H1 (cell line): ENCODE measurements around the gene PDE1C. TPM values are rescaled to one million over a fixed set of nuclear protein-coding genes. Genes with fewer than 3 reads are reported as not detected.

Experiments used
- CTCF ChIA-PET: fragments of 300-600 bp; sonication (Branson Sonifier 250); formaldehyde crosslinking; loops from one replicate; lab custom pipeline; 2021; ENCODE audit not compliant: partially characterized antibody; lab: Charles Lee
- POLR2A ChIA-PET: fragments of 300-600 bp; sonication (Branson Sonifier 250); formaldehyde crosslinking; loops from one replicate; lab custom pipeline; 2021; ENCODE audit warnings: inconsistent platforms; ENCODE audit not compliant: partially characterized antibody; lab: Charles Lee
- DNase-seq, 2 experiments: peaks; one replicate each; pipeline versions ENCODE4 v3.0.0 to v3.0.0-alpha.2; 2010 to 2022; ENCODE audit warnings: low spot score in 2 of 2, low read depth in 1 of 2, mixed read lengths in 1 of 2
- FAIRE-seq: peaks from 2 replicates; lab custom pipeline; 2011; peaks lifted over from hg19 to GRCh38; lab: Jason Lieb, UNC
- H2AFZ ChIP-seq: 2 replicates; pipeline ENCODE4 v1.8.1; 2012; ENCODE audit warnings: low read length, inconsistent platforms
- H2AK5ac ChIP-seq: 2 replicates; pipeline ENCODE4 v1.6.1; 2013; ENCODE audit warnings: low read depth, low read length
- H2BK120ac ChIP-seq: replicated peaks from 2 replicates; pipeline ENCODE3; 2013; ENCODE audit warnings: low read depth, low read length, inconsistent platforms
- H2BK12ac ChIP-seq: 2 replicates; pipeline ENCODE4 v1.6.1; 2013; ENCODE audit warnings: low read depth, low read length
- H2BK15ac ChIP-seq: 2 replicates; pipeline ENCODE4 v1.6.1; 2013; ENCODE audit warnings: low read length
- H2BK20ac ChIP-seq: 2 replicates; pipeline ENCODE4 v1.6.1; 2013; ENCODE audit warnings: low read length
- H2BK5ac ChIP-seq: 2 replicates; pipeline ENCODE4 v1.6.1; 2013; ENCODE audit warnings: low read depth, low read length
- H3K14ac ChIP-seq: 2 replicates; pipeline ENCODE4 v1.6.1; 2013; ENCODE audit warnings: inconsistent platforms; ENCODE audit not compliant: insufficient read length
- H3K18ac ChIP-seq: 2 replicates; pipeline ENCODE4 v1.6.1; 2013; ENCODE audit warnings: low read length; ENCODE audit errors: extremely low read depth
- H3K23ac ChIP-seq: 2 replicates; pipeline ENCODE4 v1.6.1; 2013; ENCODE audit warnings: inconsistent platforms; ENCODE audit not compliant: insufficient read length
- H3K23me2 ChIP-seq: 2 replicates; pipeline ENCODE4 v1.6.1; 2013; ENCODE audit warnings: low read depth, low read length
- H3K27ac ChIP-seq: 2 replicates; pipeline ENCODE4 v1.6.1; 2011; ENCODE audit warnings: low read depth, low read length, inconsistent platforms
- H3K27me3 ChIP-seq, 4 experiments: replicated peaks in 1 of 4; 1 replicate in 1 of 4; 2 replicates in 3 of 4; pipeline versions ENCODE4 v1.6.1 to v1.8.1; 2011 to 2013; ENCODE audit warnings: low read length in 3 of 4, mild to moderate bottlenecking in 3 of 4, inconsistent platforms in 2 of 4, mixed read lengths in 2 of 4, moderate library complexity in 1 of 4; ENCODE audit not compliant: control insufficient read depth in 3 of 4, insufficient read depth in 3 of 4; ENCODE audit errors: extremely low read depth in 1 of 4
- H3K36me3 ChIP-seq, 4 experiments: 2 replicates each; pipeline versions ENCODE4 v1.6.1 to v1.8.1; 2011 to 2013; ENCODE audit warnings: mild to moderate bottlenecking in 4 of 4, low read length in 3 of 4, moderate library complexity in 2 of 4, control low read depth in 1 of 4, inconsistent platforms in 1 of 4; ENCODE audit not compliant: insufficient read depth in 4 of 4, control insufficient read depth in 2 of 4
- H3K4ac ChIP-seq: replicated peaks from 2 replicates; pipeline ENCODE3; 2013; ENCODE audit warnings: low read length, low read depth, mixed read lengths, inconsistent platforms; ENCODE audit not compliant: insufficient read length
- H3K4me1 ChIP-seq, 4 experiments: replicated peaks in 1 of 4; 1 replicate in 1 of 4; 2 replicates in 3 of 4; pipeline versions ENCODE4 v1.6.1 to v1.8.1; 2011 to 2013; ENCODE audit warnings: low read length in 3 of 4, inconsistent platforms in 2 of 4, mixed read lengths in 1 of 4; ENCODE audit not compliant: insufficient read depth in 4 of 4, control insufficient read depth in 3 of 4
- H3K4me2 ChIP-seq, 2 experiments: 2 replicates each; pipeline versions ENCODE4 v1.6.1 to v1.8.1; 2011 to 2013; ENCODE audit warnings: low read depth in 2 of 2, low read length in 2 of 2, control low read depth in 1 of 2, inconsistent platforms in 1 of 2, mild to moderate bottlenecking in 1 of 2; ENCODE audit not compliant: insufficient read depth in 1 of 2
- H3K4me3 ChIP-seq, 4 experiments: fragments of 200-600, 300-600 bp in 1 of 4; sonication (generic), shearing (Covaris generic), sonication (Bioruptor Twin) in 1 of 4; 2 replicates each; pipeline versions ENCODE4 v1.5.1 to v1.8.1; 2011 to 2016; ENCODE audit warnings: low read length in 4 of 4, low read depth in 3 of 4, control low read depth in 2 of 4, inconsistent platforms in 2 of 4, mild to moderate bottlenecking in 2 of 4, mixed read lengths in 1 of 4, moderate library complexity in 1 of 4; ENCODE audit not compliant: insufficient read depth in 2 of 4; ENCODE audit errors: extremely low read depth in 1 of 4
- H3K56ac ChIP-seq: replicated peaks from 2 replicates; pipeline ENCODE3; 2013; ENCODE audit warnings: low read depth, mild to moderate bottlenecking, mixed read lengths, low read length, inconsistent platforms; ENCODE audit not compliant: insufficient read length
- H3K79me1 ChIP-seq: 2 replicates; pipeline ENCODE4 v1.6.1; 2013; ENCODE audit warnings: low read depth, low read length, control low read depth
- H3K79me2 ChIP-seq, 2 experiments: 2 replicates each; pipeline versions ENCODE4 v1.6.1 to v1.8.1; 2012 to 2013; ENCODE audit warnings: low read length in 2 of 2, mild to moderate bottlenecking in 2 of 2, inconsistent platforms in 1 of 2; ENCODE audit not compliant: insufficient read depth in 2 of 2, control insufficient read depth in 1 of 2
- H3K9ac ChIP-seq, 4 experiments: replicated peaks in 1 of 4; 1 replicate in 1 of 4; 2 replicates in 3 of 4; pipeline versions ENCODE4 v1.6.1 to v1.8.1; 2011 to 2013; ENCODE audit warnings: low read depth in 3 of 4, low read length in 3 of 4, control low read depth in 2 of 4, mild to moderate bottlenecking in 2 of 4, moderate library complexity in 2 of 4, inconsistent platforms in 1 of 4; ENCODE audit errors: extremely low read depth in 1 of 4
- H3K9me3 ChIP-seq, 2 experiments: 2 replicates each; pipeline versions ENCODE4 v1.6.1 to v1.8.1; 2012 to 2013; ENCODE audit warnings: mild to moderate bottlenecking in 2 of 2, moderate library complexity in 2 of 2, control low read depth in 1 of 2, inconsistent platforms in 1 of 2, low read depth in 1 of 2, low read length in 1 of 2, mixed read lengths in 1 of 2; ENCODE audit not compliant: insufficient read depth in 2 of 2
- H4K20me1 ChIP-seq, 2 experiments: replicated peaks in 1 of 2; 2 replicates each; pipeline versions ENCODE3 to v1.8.1; 2011 to 2013; ENCODE audit warnings: inconsistent platforms in 2 of 2, low read length in 2 of 2, mild to moderate bottlenecking in 1 of 2; ENCODE audit not compliant: insufficient read depth in 2 of 2, control insufficient read depth in 1 of 2
- H4K5ac ChIP-seq: 2 replicates; pipeline ENCODE4 v1.6.1; 2013; ENCODE audit warnings: low read length, low read depth, mixed read lengths, inconsistent platforms; ENCODE audit not compliant: insufficient read length
- H4K8ac ChIP-seq: 2 replicates; pipeline ENCODE4 v1.8.0; 2013; ENCODE audit warnings: mild to moderate bottlenecking, moderate library complexity, low read length, inconsistent platforms; ENCODE audit not compliant: insufficient read depth; ENCODE audit errors: extremely low read depth
- H4K91ac ChIP-seq: replicated peaks from 2 replicates; pipeline ENCODE3; 2013; ENCODE audit warnings: low read length, mixed read lengths, inconsistent platforms; ENCODE audit not compliant: insufficient read length
- CBX8 ChIP-seq: fragments of 300-800, 300-1000 bp; sonication (generic); IDR thresholded peaks from 2 replicates; pipeline ENCODE4 v1.7.1; 2016; ENCODE audit warnings: low read depth, low read length, borderline replicate concordance
- CEBPB ChIP-seq: IDR thresholded peaks from 2 replicates; pipeline ENCODE4 v1.6.1; 2012; ENCODE audit warnings: low read depth, low read length
- SUZ12 ChIP-seq: fragments of 200-600 bp; sonication (generic); IDR thresholded peaks from 2 replicates; pipeline ENCODE4 v1.6.1; 2012; ENCODE audit warnings: mild to moderate bottlenecking, inconsistent platforms, low read length, moderate library complexity, mixed read lengths
- TBP ChIP-seq: IDR thresholded peaks from 2 replicates; pipeline ENCODE4 v1.6.1; 2011; ENCODE audit warnings: low read depth, low read length, improper control_type of control experiment
- WGBS, 2 experiments: shearing (Covaris generic) in 1 of 2; methylation state at CpG; one replicate each; pipeline versions ENCODE4 v1.1.6 to v1.1.7; 2013 to 2015; ENCODE audit warnings: low lambda C conversion rate in 2 of 2, mixed read lengths in 2 of 2, inconsistent platforms in 1 of 2, low coverage in 1 of 2, missing lambda C conversion rate in 1 of 2; ENCODE audit not compliant: insufficient replicate concordance in 2 of 2, insufficient coverage in 1 of 2, insufficient read length in 1 of 2; ENCODE audit errors: extremely low coverage in 1 of 2, missing lambda C conversion rate in 1 of 2; 5-methylcytosine and 5-hydroxymethylcytosine counted together
- polyA plus RNA-seq, 7 experiments: library from polyadenylated mRNA; depleted of rRNA in 3 of 7; stranded (reverse) in 5 of 7; unstranded in 2 of 7; fragments of >200 nt in 5 of 7; fragments of 200-250 nt in 2 of 7; gene quantifications; 1 replicate in 5 of 7; 2 replicates in 1 of 7; 4 replicates in 1 of 7; pipeline versions ENCODE4 v1.2.1 to v1.2.3, GENCODE V29; 2011 to 2013; ENCODE audit warnings: missing spikeins in 2 of 7, mixed read lengths in 2 of 7
- total RNA-seq: library from RNA; stranded (reverse); fragmentation: NEBNext Ultra II Directional; extraction: Animal tissue kit (Norgen Biotek cat#: 25700); gene quantifications from 2 replicates; pipeline ENCODE4 v1.2.1, GENCODE V29; 2021
- TF ChIP-seq, protein P1 (sequence below): IDR thresholded peaks from 2 replicates; pipeline ENCODE4 v1.6.1; 2012; ENCODE audit warnings: low read length, inconsistent platforms

The PDE1C gene
- total and polyA plus RNA-seq, 2 of the 8 experiments (the other 6 are each of a cell fraction or from before 2014, with no cell fraction given) = 0.11 to 1.1 TPM

DNA sequence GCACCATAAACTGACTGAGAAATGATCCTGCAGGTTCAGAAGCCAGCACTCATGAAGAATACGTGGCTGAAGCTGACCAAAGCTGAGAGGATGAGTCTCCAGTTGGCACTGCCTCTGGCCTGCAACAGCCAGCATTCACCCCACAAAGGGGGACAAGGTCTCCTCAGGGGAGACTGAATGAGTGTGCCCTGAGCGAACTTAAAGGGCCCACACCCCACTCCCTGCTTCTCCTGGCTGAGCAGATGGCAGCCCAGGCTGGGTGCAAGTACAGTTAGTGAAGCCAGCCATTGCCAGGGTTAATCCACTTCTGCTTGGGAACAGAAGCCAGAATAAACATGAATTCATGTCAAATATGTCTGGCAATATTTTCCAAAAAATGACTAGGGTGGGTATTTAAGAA, 285.1 kb downstream of the PDE1C start:
- no peaks in the 10 kb centered on the region for H3K79me1 ChIP-seq
- H3K4me3 ChIP-seq = no peak overlapping the region
- no peak overlapping the region for H2BK20ac ChIP-seq
- ChIA-PET POLR2A (no interaction called here), CTCF (interaction anchor here (1.4 to 6.7 kb wide), 3 partner anchors 275 to 426 kb away, joined by 3 to 60 read pairs (median 3); no protein-coding TSS in a partner anchor)
- WGBS, 2 experiments = 82% methylated on average over 2 of the region's 2 CpGs; no CpG with 5 or more reads in 1 of the 2 experiments
- H3K4me2 ChIP-seq = no peak overlapping the region
- H3K4me1 ChIP-seq = no peaks in the 10 kb centered on the region
- no peak overlapping the region for H2BK12ac ChIP-seq
- H2BK120ac ChIP-seq = no peak overlapping the region
- no peaks in the 10 kb centered on the region for H3K23me2 ChIP-seq
- no peak overlapping the region for H4K8ac ChIP-seq
- H3K9ac ChIP-seq = no peak overlapping the region
- no peaks in the 10 kb centered on the region for H3K79me2 ChIP-seq
- DNase-seq (no peak), FAIRE-seq (no peak)
- H3K27ac ChIP-seq = no peak overlapping the region
- H4K91ac ChIP-seq = no peak overlapping the region
- H2BK15ac ChIP-seq = no peak overlapping the region
- no peak overlapping the region for H3K23ac ChIP-seq
- H3K36me3 ChIP-seq = no peaks in the 10 kb centered on the region
- no peak overlapping the region for H3K4ac ChIP-seq
- H2BK5ac ChIP-seq = no peak overlapping the region
- no peak overlapping the region for H2AK5ac ChIP-seq
- no peak overlapping the region for H2AFZ ChIP-seq
- no peaks in the 10 kb centered on the region for H3K9me3 ChIP-seq
- peaks cover 0 to 13% (median 6%) of the 10 kb centered on the region in 4 experiments; a peak in 6 of 7 replicates for H3K27me3 ChIP-seq
- no peak overlapping the region for H3K18ac ChIP-seq
- H3K14ac ChIP-seq = no peak overlapping the region
- H4K5ac ChIP-seq = no peak overlapping the region
- TF ChIP-seq CEBPB = no peak
- no peak for TF ChIP-seq TBP
- TF ChIP-seq SUZ12 = no peak
- TF ChIP-seq, protein P1, sequence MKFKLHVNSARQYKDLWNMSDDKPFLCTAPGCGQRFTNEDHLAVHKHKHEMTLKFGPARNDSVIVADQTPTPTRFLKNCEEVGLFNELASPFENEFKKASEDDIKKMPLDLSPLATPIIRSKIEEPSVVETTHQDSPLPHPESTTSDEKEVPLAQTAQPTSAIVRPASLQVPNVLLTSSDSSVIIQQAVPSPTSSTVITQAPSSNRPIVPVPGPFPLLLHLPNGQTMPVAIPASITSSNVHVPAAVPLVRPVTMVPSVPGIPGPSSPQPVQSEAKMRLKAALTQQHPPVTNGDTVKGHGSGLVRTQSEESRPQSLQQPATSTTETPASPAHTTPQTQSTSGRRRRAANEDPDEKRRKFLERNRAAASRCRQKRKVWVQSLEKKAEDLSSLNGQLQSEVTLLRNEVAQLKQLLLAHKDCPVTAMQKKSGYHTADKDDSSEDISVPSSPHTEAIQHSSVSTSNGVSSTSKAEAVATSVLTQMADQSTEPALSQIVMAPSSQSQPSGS = no peak
- no peak for TF ChIP-seq CBX8
- peaks cover 0 to 2% of the 10 kb centered on the region in 2 experiments for H4K20me1 ChIP-seq
- H3K56ac ChIP-seq = no peak overlapping the region
